ENCODE data around the gene PHYKPL. TPM values are rescaled to one million over a fixed set of nuclear protein-coding genes. Genes with fewer than 3 reads are reported as not detected.
A peak's percentile ranks its signal among the peaks of the same experiment; 100 is the strongest.

Gene PHYKPL
- total RNA-seq (28.8 and 44.8 TPM in 2 replicates), polyA plus RNA-seq (15.9 and 18.1 TPM in 2 replicates), polyA minus RNA-seq (ENCODE audit: low replicate concordance) (31.6 and 39.2 TPM in 2 replicates)
- 16.3 and 17.5 TPM in 2 replicates for polyA plus RNA-seq (2012)

GRCh38 chr5:178232124-178232919 is at the start of gene PHYKPL:
TSS of gene PHYKPL (minus strand) at chr5:178232802. CDS start at chr5:178232550, 252 bp downstream.
- Histone ChIP-seq H3K9ac (ENCODE audit: insufficient read depth, low read length) (peak within 1 kb of the TSS; percentile 81), H2AFZ (ENCODE audit: low read length) (peak within 1 kb of the TSS; percentile 46), H3K79me2 (ENCODE audit: control insufficient read depth, insufficient read depth, low read length) (peaks cover 18% of the 10 kb centered on the region), H3K4me3 (replicated peaks in 1 of 4; ENCODE audit: control extremely low read depth in 1 of 4, insufficient read depth in 1 of 4, low read depth in 3 of 4, low read length in 4 of 4) (peak within 1 kb of the TSS; percentile 61 to 87 (median 70)), H3K36me3 (ENCODE audit: control insufficient read depth, insufficient read depth, low read length) (peaks cover 18% of the 10 kb centered on the region), H3K27ac (ENCODE audit: insufficient read depth, low read length) (peak within 1 kb of the TSS; percentile 77), H3K4me1 (ENCODE audit: control insufficient read depth, extremely low read depth, insufficient read depth, low read length) (peaks cover 6% of the 10 kb centered on the region), H3K4me2 (ENCODE audit: extremely low read depth, insufficient read depth, low read length) (peak within 1 kb of the TSS; percentile 97), H4K20me1 (ENCODE audit: control insufficient read depth, extremely low read depth, insufficient read depth, low read length) (no peaks in the 10 kb centered on the region), H3K27me3 (ENCODE audit: control insufficient read depth, insufficient read depth, low read length) (no peaks in the 10 kb centered on the region), H3K9me3 (ENCODE audit: control insufficient read depth, insufficient read depth, low read depth, low read length) (no peaks in the 10 kb centered on the region)
- DNase-seq (ENCODE audit: low read depth in 2 of 2): peak; percentile 65 to 70
- TF ChIP-seq EZH2 (IDR thresholded peaks at IDR 0.05; ENCODE audit: low read length, missing control alignments) (no peak), CTCF (conservative IDR thresholded peaks at IDR 0.05 in 1 of 2, IDR thresholded peaks at IDR 0.05 in 1 of 2; ENCODE audit: low read depth in 1 of 2, low read length in 2 of 2) (no peak)

GRCh38 chr5:178282391-178282790 is 49.8 kb upstream of the PHYKPL start:
- Histone ChIP-seq H4K20me1 (ENCODE audit: control insufficient read depth, extremely low read depth, insufficient read depth, low read length) (no peaks in the 10 kb centered on the region), H3K4me3 (replicated peaks in 1 of 4; ENCODE audit: control extremely low read depth in 1 of 4, insufficient read depth in 1 of 4, low read depth in 3 of 4, low read length in 4 of 4) (no peak overlapping the region), H3K9me3 (ENCODE audit: control insufficient read depth, insufficient read depth, low read depth, low read length) (no peaks in the 10 kb centered on the region), H2AFZ (ENCODE audit: low read length) (no peak overlapping the region), H3K27me3 (ENCODE audit: control insufficient read depth, insufficient read depth, low read length) (no peaks in the 10 kb centered on the region), H3K9ac (ENCODE audit: insufficient read depth, low read length) (no peak overlapping the region), H3K79me2 (ENCODE audit: control insufficient read depth, insufficient read depth, low read length) (no peaks in the 10 kb centered on the region), H3K27ac (ENCODE audit: insufficient read depth, low read length) (no peak overlapping the region), H3K4me1 (ENCODE audit: control insufficient read depth, extremely low read depth, insufficient read depth, low read length) (no peaks in the 10 kb centered on the region), H3K4me2 (ENCODE audit: extremely low read depth, insufficient read depth, low read length) (no peak overlapping the region), H3K36me3 (ENCODE audit: control insufficient read depth, insufficient read depth, low read length) (no peaks in the 10 kb centered on the region)
- TF ChIP-seq CTCF (conservative IDR thresholded peaks at IDR 0.05 in 1 of 2, IDR thresholded peaks at IDR 0.05 in 1 of 2; ENCODE audit: low read depth in 1 of 2, low read length in 2 of 2) (no peak), EZH2 (IDR thresholded peaks at IDR 0.05; ENCODE audit: low read length, missing control alignments) (no peak)
- DNase-seq (ENCODE audit: low read depth in 2 of 2): no peak

DNA sequence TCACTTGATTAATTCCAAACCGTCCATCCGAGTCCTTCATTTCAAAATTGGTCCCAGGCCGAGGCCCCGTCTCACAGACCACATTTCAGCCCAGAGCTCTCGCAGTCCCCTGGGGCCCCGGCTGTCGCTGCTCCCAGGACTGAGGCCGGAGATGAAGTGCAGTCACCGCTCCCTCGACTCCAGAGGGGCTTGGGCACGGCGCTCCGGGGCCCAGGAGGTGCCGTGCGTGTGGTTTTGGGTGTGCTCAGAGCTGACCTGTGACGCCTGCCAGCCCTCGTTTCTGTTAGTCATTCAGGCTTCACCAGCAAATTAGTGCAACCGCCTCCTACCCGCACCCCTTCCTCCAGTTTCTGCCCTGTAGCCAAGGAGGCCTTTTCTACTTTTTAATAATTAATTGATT is 48.7 kb upstream of the PHYKPL start:
- H3K4me1 ChIP-seq (ENCODE audit: control insufficient read depth, extremely low read depth, insufficient read depth, low read length): no peaks in the 10 kb centered on the region
- H2AFZ ChIP-seq (ENCODE audit: low read length): no peak overlapping the region
- H3K9ac ChIP-seq (ENCODE audit: insufficient read depth, low read length): no peak overlapping the region
- no peak overlapping the region for H3K27ac ChIP-seq (ENCODE audit: insufficient read depth, low read length)
- H3K4me3 ChIP-seq (replicated peaks in 1 of 4; ENCODE audit: control extremely low read depth in 1 of 4, insufficient read depth in 1 of 4, low read depth in 3 of 4, low read length in 4 of 4): no peak overlapping the region
- TF ChIP-seq EZH2 (IDR thresholded peaks at IDR 0.05; ENCODE audit: low read length, missing control alignments): no peak
- TF ChIP-seq CTCF (conservative IDR thresholded peaks at IDR 0.05 in 1 of 2, IDR thresholded peaks at IDR 0.05 in 1 of 2; ENCODE audit: low read depth in 1 of 2, low read length in 2 of 2): no peak
- no peaks in the 10 kb centered on the region for H4K20me1 ChIP-seq (ENCODE audit: control insufficient read depth, extremely low read depth, insufficient read depth, low read length)
- H3K4me2 ChIP-seq (ENCODE audit: extremely low read depth, insufficient read depth, low read length): no peak overlapping the region
- H3K36me3 ChIP-seq (ENCODE audit: control insufficient read depth, insufficient read depth, low read length): no peaks in the 10 kb centered on the region
- no peaks in the 10 kb centered on the region for H3K27me3 ChIP-seq (ENCODE audit: control insufficient read depth, insufficient read depth, low read length)
- no peaks in the 10 kb centered on the region for H3K9me3 ChIP-seq (ENCODE audit: control insufficient read depth, insufficient read depth, low read depth, low read length)
- no peaks in the 10 kb centered on the region for H3K79me2 ChIP-seq (ENCODE audit: control insufficient read depth, insufficient read depth, low read length)
- no peak for DNase-seq (ENCODE audit: low read depth in 2 of 2)
